Activated naive CD4-positive, alpha-beta T cell treated with anti-CD3 and anti-CD28 coated beads, Interleukin-2, amount 50 U/mL, for 24 hours (primary cell): ENCODE measurements around the gene TMEM114.

Experiments used
- H3K27ac Mint-ChIP-seq: one replicate; pipeline ENCODE4 v1.8.0; 2021; ENCODE audit warnings: mild to moderate bottlenecking, mixed read lengths
- H3K27me3 Mint-ChIP-seq: one replicate; pipeline ENCODE4 v1.8.0; 2021; ENCODE audit warnings: mixed read lengths
- H3K36me3 Mint-ChIP-seq: one replicate; pipeline ENCODE4 v1.8.0; 2021; ENCODE audit warnings: mixed read lengths
- H3K4me1 Mint-ChIP-seq: one replicate; pipeline ENCODE4 v1.8.0; 2021; ENCODE audit warnings: mixed read lengths
- H3K4me3 Mint-ChIP-seq: one replicate; pipeline ENCODE4 v1.8.0; 2021; ENCODE audit warnings: mild to moderate bottlenecking, mixed read lengths
- H3K9me3 Mint-ChIP-seq: one replicate; pipeline ENCODE4 v1.8.0; 2021; ENCODE audit warnings: mixed read lengths

The TMEM114 gene

GRCh38 chr16:8588682-8589056, 1.6 kb downstream of the TMEM114 start:
- no peaks in the 10 kb centered on the region for H3K9me3 Mint-ChIP-seq
- H3K27ac Mint-ChIP-seq: no peak overlapping the region
- peaks cover 21% of the 10 kb centered on the region for H3K27me3 Mint-ChIP-seq
- no peaks in the 10 kb centered on the region for H3K36me3 Mint-ChIP-seq
- H3K4me1 Mint-ChIP-seq: no peaks in the 10 kb centered on the region
- H3K4me3 Mint-ChIP-seq: no peak overlapping the region

- H3K4me3 Mint-ChIP-seq: no peak overlapping the region
- H3K9me3 Mint-ChIP-seq: no peaks in the 10 kb centered on the region
- H3K27me3 Mint-ChIP-seq: peaks cover 21% of the 10 kb centered on the region
- no peaks in the 10 kb centered on the region for H3K36me3 Mint-ChIP-seq
- no peaks in the 10 kb centered on the region for H3K4me1 Mint-ChIP-seq
- H3K27ac Mint-ChIP-seq: no peak overlapping the region
Measured at GRCh38 chr16:8587065-8587464, 3.2 kb downstream of the TMEM114 start.

GRCh38 chr16:8585857-8586256, 4.5 kb downstream of the TMEM114 start:
- Mint-ChIP-seq H3K4me3 (no peak overlapping the region), H3K27me3 (peaks cover 21% of the 10 kb centered on the region), H3K36me3 (no peaks in the 10 kb centered on the region), H3K27ac (no peak overlapping the region), H3K9me3 (no peaks in the 10 kb centered on the region), H3K4me1 (no peaks in the 10 kb centered on the region)

- Mint-ChIP-seq H3K27ac (no peak overlapping the region), H3K9me3 (no peaks in the 10 kb centered on the region), H3K27me3 (peaks cover 20% of the 10 kb centered on the region), H3K4me1 (no peaks in the 10 kb centered on the region), H3K4me3 (no peak overlapping the region), H3K36me3 (no peaks in the 10 kb centered on the region)
Measured at GRCh38 chr16:8585041-8585440, 5.3 kb downstream of the TMEM114 start.

- no peaks in the 10 kb centered on the region for H3K36me3 Mint-ChIP-seq
- H3K4me3 Mint-ChIP-seq: no peak overlapping the region
- H3K27ac Mint-ChIP-seq: no peak overlapping the region
- H3K4me1 Mint-ChIP-seq: no peaks in the 10 kb centered on the region
- H3K27me3 Mint-ChIP-seq: peaks cover 20% of the 10 kb centered on the region
- H3K9me3 Mint-ChIP-seq: no peaks in the 10 kb centered on the region
Measured at GRCh38 chr16:8583732-8584131, 6.6 kb downstream of the TMEM114 start.

- no peak overlapping the region for H3K27ac Mint-ChIP-seq
- H3K36me3 Mint-ChIP-seq: no peaks in the 10 kb centered on the region
- H3K4me3 Mint-ChIP-seq: no peak overlapping the region
- H3K4me1 Mint-ChIP-seq: no peaks in the 10 kb centered on the region
- H3K9me3 Mint-ChIP-seq: no peaks in the 10 kb centered on the region
- H3K27me3 Mint-ChIP-seq: peaks cover 16% of the 10 kb centered on the region
Measured at GRCh38 chr16:8583199-8583598, 7.1 kb downstream of the TMEM114 start.

- Mint-ChIP-seq H3K4me1 (no peaks in the 10 kb centered on the region), H3K9me3 (no peaks in the 10 kb centered on the region), H3K36me3 (no peaks in the 10 kb centered on the region), H3K27ac (no peak overlapping the region), H3K27me3 (peaks cover 8% of the 10 kb centered on the region), H3K4me3 (no peak overlapping the region)
Measured at GRCh38 chr16:8581831-8582580, 8.3 kb downstream of the TMEM114 start.

GRCh38 chr16:8579559-8579958, 10.8 kb downstream of the TMEM114 start:
- no peak overlapping the region for H3K4me3 Mint-ChIP-seq
- H3K27ac Mint-ChIP-seq: no peak overlapping the region
- H3K27me3 Mint-ChIP-seq: peaks cover 8% of the 10 kb centered on the region
- H3K9me3 Mint-ChIP-seq: no peaks in the 10 kb centered on the region
- H3K4me1 Mint-ChIP-seq: no peaks in the 10 kb centered on the region
- no peaks in the 10 kb centered on the region for H3K36me3 Mint-ChIP-seq

GRCh38 chr16:8577678-8578304, 12.5 kb downstream of the TMEM114 start:
- Mint-ChIP-seq H3K9me3 (no peaks in the 10 kb centered on the region), H3K27me3 (peaks cover 8% of the 10 kb centered on the region), H3K36me3 (no peaks in the 10 kb centered on the region), H3K4me1 (no peaks in the 10 kb centered on the region), H3K4me3 (no peak overlapping the region), H3K27ac (no peak overlapping the region)

GRCh38 chr16:8576141-8577004, 13.9 kb downstream of the TMEM114 start:
- H3K9me3 Mint-ChIP-seq: no peaks in the 10 kb centered on the region
- H3K4me1 Mint-ChIP-seq: no peaks in the 10 kb centered on the region
- peaks cover 8% of the 10 kb centered on the region for H3K27me3 Mint-ChIP-seq
- no peaks in the 10 kb centered on the region for H3K36me3 Mint-ChIP-seq
- H3K4me3 Mint-ChIP-seq: no peak overlapping the region
- H3K27ac Mint-ChIP-seq: no peak overlapping the region

- H3K27ac Mint-ChIP-seq: no peak overlapping the region
- no peaks in the 10 kb centered on the region for H3K4me1 Mint-ChIP-seq
- peaks cover 8% of the 10 kb centered on the region for H3K27me3 Mint-ChIP-seq
- H3K4me3 Mint-ChIP-seq: no peak overlapping the region
- H3K36me3 Mint-ChIP-seq: no peaks in the 10 kb centered on the region
- H3K9me3 Mint-ChIP-seq: no peaks in the 10 kb centered on the region
Measured at GRCh38 chr16:8575399-8575798, 14.9 kb downstream of the TMEM114 start.

- H3K4me1 Mint-ChIP-seq: no peaks in the 10 kb centered on the region
- H3K27me3 Mint-ChIP-seq: peaks cover 8% of the 10 kb centered on the region
- H3K4me3 Mint-ChIP-seq: no peak overlapping the region
- no peaks in the 10 kb centered on the region for H3K9me3 Mint-ChIP-seq
- no peaks in the 10 kb centered on the region for H3K36me3 Mint-ChIP-seq
- no peak overlapping the region for H3K27ac Mint-ChIP-seq
Measured at GRCh38 chr16:8572919-8573724, 17.2 kb downstream of the TMEM114 start.

- Mint-ChIP-seq H3K4me1 (no peaks in the 10 kb centered on the region), H3K27me3 (peaks cover 8% of the 10 kb centered on the region), H3K36me3 (no peaks in the 10 kb centered on the region), H3K27ac (no peak overlapping the region), H3K4me3 (no peak overlapping the region), H3K9me3 (no peaks in the 10 kb centered on the region)
Measured at GRCh38 chr16:8572063-8572918, 18.0 kb downstream of the TMEM114 start.

GRCh38 chr16:8571061-8571596, 19.2 kb downstream of the TMEM114 start:
- Mint-ChIP-seq H3K4me1 (no peaks in the 10 kb centered on the region), H3K4me3 (no peak overlapping the region), H3K27ac (no peak overlapping the region), H3K36me3 (no peaks in the 10 kb centered on the region), H3K9me3 (no peaks in the 10 kb centered on the region), H3K27me3 (peaks cover 6% of the 10 kb centered on the region)
